Stomach (tissue), 4 donors: ENCODE data around the gene DYSF.

Source experiments
- CTCF ChIP-seq, 7 experiments: fragments of 450-650 bp in 4 of 7; fragments of 200-600 bp in 3 of 7; sonication (generic) in 3 of 7; IDR thresholded peaks; one replicate each; pipeline ENCODE4 v1.5.1; 2016 to 2019; ENCODE audit warnings: antibody characterized with exemption in 7 of 7, control low read depth in 2 of 7, mild to moderate bottlenecking in 1 of 7
- EP300 ChIP-seq: sonication (generic); formaldehyde crosslinking; IDR thresholded peaks from one replicate; pipeline ENCODE4 v1.6.1; 2017; ENCODE audit warnings: antibody characterized with exemption
- POLR2A ChIP-seq, 4 donors: fragments of 450-650 bp; IDR thresholded peaks; one replicate each; pipeline ENCODE4 v1.6.1; 2016; ENCODE audit warnings: antibody characterized with exemption in 4 of 4, control low read depth in 2 of 4, mild to moderate bottlenecking in 1 of 4, moderate library complexity in 1 of 4
- POLR2AphosphoS5 ChIP-seq, 3 donors: sonication (generic); formaldehyde crosslinking; IDR thresholded peaks; one replicate each; pipeline ENCODE4 v1.6.1; 2016; ENCODE audit warnings: antibody characterized with exemption in 3 of 3

DNA sequence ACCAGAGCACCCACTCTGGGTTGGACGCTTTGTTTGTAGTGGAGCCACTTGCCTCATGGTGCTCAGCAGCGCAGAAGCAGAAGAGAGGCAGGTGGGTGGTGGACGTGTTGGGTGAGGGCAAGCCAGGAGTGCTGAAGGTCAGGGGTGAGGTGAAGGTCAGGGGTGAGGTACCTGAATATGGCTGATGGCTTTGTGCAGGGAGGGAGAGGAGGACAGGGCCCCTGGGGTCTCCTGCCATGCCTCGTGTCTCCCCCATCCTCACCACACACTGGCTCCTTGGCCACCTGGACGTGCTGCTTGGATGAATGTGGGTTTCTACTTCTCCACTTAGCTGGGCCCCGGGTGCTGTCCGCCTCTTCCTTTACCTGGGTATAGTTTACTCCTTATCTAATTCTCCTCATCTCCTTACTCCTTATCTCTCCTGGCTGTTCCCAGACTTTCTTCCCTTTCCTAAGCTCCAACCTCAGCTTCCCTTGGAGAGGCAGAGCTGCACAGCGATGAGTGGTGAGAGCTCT is 68.1 kb downstream of the DYSF start:
- TF ChIP-seq CTCF (IDR thresholded peaks at IDR 0.05) (no peak), EP300 (no peak), POLR2A (IDR thresholded peaks at IDR 0.05) (no peak), POLR2AphosphoS5 (IDR thresholded peaks at IDR 0.05) (no peak)
